NCI-H226 (cell line): Measurements from ENCODE around the gene SNW1.
A peak's percentile ranks its signal among the peaks of the same experiment; 100 is the strongest.
"Not testable (repeated sequence)": the region's sequence is repeated elsewhere in the genome, so short reads cannot be mapped to it uniquely, and the experiment has no call there.

Experiments
- DNase-seq: peaks from one replicate; pipeline ENCODE4 v3.0.0-alpha.2; 2015

SNW1 gene

GRCh38 chr14:77760381-77761204 lies at the start of gene SNW1:
Gene SNW1, minus strand, starts transcription at chr14:77761156. Its CDS starts 29 bp downstream, at chr14:77761127.
- DNase-seq, result peak; percentile 92

- DNase-seq, result no peak
Measured at GRCh38 chr14:77809011-77809410, 48.1 kb upstream of the SNW1 start.

- DNase-seq, result no peak
Measured at GRCh38 chr14:77808250-77808649, 47.3 kb upstream of the SNW1 start.

GRCh38 chr14:77805706-77806105 lies 44.8 kb upstream of the SNW1 start:
- DNase-seq, result no peak

GRCh38 chr14:77804592-77804991 lies 43.6 kb upstream of the SNW1 start:
- no peak for DNase-seq

GRCh38 chr14:77800814-77801213 lies 39.9 kb upstream of the SNW1 start:
- DNase-seq, result no peak

- peak; percentile 60 for DNase-seq
Measured at GRCh38 chr14:77799863-77800730, 39.1 kb upstream of the SNW1 start, which contains the start of gene ADCK1. Gene ADCK1, plus strand, starts transcription at chr14:77800109. Its CDS starts 18,870 bp downstream, at chr14:77818979.

GRCh38 chr14:77799456-77799855 lies 38.5 kb upstream of the SNW1 start:
- DNase-seq, result not testable (repeated sequence)

- no peak for DNase-seq
Measured at GRCh38 chr14:77794357-77794756, 33.4 kb upstream of the SNW1 start.

GRCh38 chr14:77793255-77793654 lies 32.3 kb upstream of the SNW1 start:
- peak; percentile 49 for DNase-seq

GRCh38 chr14:77791225-77791600 lies 30.3 kb upstream of the SNW1 start:
- DNase-seq, result no peak

- no peak for DNase-seq
Measured at GRCh38 chr14:77790566-77791224, 29.7 kb upstream of the SNW1 start.

GRCh38 chr14:77786148-77786547 lies 25.2 kb upstream of the SNW1 start:
- DNase-seq, result no peak

- DNase-seq, result no peak
Measured at GRCh38 chr14:77782202-77782601, 21.2 kb upstream of the SNW1 start.

GRCh38 chr14:77773966-77774365 lies 13.0 kb upstream of the SNW1 start:
- not testable (repeated sequence) for DNase-seq

GRCh38 chr14:77768442-77769069 lies 7.6 kb upstream of the SNW1 start:
- DNase-seq, result not testable (repeated sequence)

GRCh38 chr14:77763978-77764377 lies 3.0 kb upstream of the SNW1 start:
- no peak for DNase-seq

- no peak for DNase-seq
Measured at GRCh38 chr14:77763316-77763715, 2.4 kb upstream of the SNW1 start.

GRCh38 chr14:77761205-77761931 lies 412 bp upstream of the SNW1 start:
- DNase-seq, result no peak

GRCh38 chr14:77752799-77753516 lies 8.0 kb downstream of the SNW1 start:
- DNase-seq, result no peak

GRCh38 chr14:77752266-77752665 lies 8.7 kb downstream of the SNW1 start:
- DNase-seq, result no peak
